SKM-1 treated with dmso at 0.1 percent for 144 hours (cell line): ENCODE results near the gene CHST8.
"Not testable (repeated sequence)": the region's sequence is repeated elsewhere in the genome, so short reads cannot be mapped to it uniquely, and the experiment has no call there.

Experiments used
- DNase-seq: peaks from one replicate; lab custom pipeline; 2025; ENCODE audit not compliant: unreplicated experiment; lab: John Stamatoyannopoulos, UW

The CHST8 gene

DNA sequence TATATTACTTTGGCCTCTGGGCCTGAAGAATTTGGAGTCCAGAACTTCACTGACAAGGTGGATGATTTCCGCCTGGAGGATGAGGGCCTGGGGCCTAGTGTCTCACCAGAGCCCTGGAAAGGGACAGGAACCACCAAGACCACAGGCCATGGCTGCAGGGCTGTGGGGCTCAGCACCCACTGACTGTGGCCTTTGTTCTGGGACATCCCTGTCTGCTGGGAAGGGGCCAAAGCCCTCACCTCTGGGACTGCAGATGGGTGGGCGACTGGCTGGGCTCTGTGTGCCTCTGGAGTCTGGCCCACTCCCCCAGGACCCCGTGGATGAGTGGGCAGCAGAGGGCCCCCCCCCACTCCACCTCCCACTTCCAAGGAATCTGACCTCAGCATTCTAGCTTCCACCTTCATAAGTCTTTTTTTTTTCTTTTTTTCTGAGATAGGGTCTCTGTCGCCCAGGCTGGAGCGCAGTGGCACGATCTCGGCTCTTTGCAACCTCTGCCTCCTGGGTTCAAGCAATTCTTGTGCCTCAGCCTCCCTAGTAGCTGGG lies 20.3 kb downstream of the CHST8 start:
- no peak for DNase-seq

DNA sequence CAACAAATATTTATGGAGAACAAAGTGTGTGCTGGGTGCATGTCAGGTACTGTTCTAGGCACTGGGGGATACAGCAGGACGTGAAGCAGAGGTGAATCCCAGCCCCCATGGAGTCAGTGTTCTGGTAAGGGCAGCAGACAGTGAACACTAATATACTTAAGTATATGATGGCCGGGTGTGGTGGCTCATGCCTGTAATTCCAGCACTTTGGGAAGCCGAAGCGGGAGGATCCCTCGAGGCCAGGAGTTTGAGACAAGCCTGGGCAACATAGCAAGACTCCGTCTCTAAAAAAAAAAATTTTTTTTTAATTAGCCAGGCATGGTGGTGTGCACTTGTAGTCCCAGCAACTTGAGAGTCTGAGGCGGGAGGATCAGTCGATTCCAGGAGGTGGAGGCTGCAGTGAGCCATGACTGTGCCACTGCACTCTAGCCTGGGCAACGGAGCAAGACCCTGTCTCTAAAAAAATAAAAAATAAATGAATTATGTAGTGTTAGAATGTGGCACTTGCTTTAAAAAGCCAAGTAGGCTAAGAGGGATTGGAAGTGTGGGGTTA lies 22.6 kb downstream of the CHST8 start:
- no peak for DNase-seq

DNA sequence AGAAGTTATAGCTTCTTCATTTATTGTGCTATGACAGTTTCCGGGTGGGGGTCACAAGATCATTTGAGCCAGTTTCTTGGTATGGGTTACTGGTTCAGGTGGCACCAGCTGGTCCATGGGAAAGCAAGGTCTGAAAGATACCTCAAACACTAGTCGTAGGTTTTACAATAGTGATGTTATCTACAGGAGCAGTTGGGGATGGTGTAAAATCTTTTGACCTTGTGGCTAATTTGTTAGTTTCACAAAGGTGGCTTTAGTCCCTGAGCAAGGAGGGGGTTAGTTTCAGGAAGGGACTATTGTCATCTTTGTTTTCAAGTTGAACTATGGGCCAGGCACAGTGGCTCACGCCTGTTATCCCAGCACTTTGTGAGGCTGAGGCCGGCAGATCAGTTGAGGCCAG lies 24.6 kb downstream of the CHST8 start:
- DNase-seq, result no peak

DNA sequence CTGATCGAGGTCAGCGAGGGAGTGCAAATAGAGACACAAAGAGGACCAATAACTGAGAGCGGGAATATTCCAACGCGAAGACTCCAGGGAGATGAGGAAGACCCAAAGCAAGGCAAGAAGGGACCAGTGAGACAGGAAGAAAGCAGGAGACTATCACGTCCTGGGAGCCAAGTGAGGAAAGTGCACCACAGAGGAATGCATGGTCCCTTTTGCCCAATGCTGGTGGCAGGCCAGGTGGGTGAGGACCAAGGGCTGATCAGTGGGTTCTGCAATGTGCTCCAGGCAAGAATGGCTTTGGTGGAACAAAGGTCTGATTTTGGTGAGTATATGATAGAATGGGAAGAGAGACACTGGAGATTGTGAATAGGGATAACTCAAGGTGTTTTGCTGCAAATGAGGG lies 25.4 kb downstream of the CHST8 start:
- no peak for DNase-seq

DNA sequence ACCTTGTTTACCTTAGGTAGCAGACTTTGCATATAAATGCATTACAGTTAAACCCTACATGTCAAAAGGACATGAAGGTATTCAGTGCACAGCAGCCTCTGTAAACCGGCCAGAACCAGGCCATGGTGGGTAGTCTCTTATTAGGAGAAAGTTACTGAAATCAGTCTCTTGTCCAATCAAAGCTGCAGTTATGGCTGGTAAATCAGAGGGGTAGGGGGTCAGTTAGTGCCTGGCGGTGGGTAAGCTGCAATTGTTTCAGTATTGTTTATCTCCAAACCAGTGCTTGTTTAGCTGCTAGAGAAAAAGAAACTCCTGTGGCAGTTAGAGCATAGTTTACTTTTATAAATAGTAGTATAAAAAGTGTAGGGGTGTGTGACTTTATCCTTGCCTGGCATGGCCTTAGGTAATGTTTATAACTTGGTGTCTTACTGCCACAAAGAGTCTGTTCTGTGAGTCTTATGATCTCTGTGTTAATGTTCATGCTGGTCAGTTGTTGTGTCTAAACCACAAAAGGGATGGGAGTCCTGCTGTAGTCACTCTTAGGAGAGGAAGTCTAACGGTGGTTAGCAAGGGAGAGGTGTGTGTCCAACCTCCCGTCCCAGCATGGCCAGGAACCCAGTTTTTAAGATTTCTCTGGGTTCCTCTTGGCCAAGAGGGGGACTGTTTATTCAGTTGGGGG lies 28.0 kb downstream of the CHST8 start:
- no peak for DNase-seq

DNA sequence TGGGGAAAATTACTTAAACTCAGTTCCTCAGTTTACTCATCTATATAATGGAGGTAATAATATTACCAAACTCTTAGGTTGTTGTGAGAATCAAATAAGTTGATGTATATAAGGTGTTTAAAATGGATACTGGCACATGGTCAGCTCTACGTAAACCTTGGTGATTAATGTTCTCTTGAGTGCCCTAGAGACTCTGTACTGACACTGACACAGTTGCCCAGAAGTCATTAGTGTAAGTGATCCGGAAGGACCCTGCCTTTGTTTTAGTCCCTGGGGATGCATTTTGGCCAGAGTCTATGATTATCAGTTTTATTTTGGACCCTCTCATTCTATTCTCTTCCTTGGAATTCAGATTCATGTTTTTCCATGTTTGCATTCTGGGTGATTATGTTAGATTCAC lies 31.9 kb downstream of the CHST8 start:
- DNase-seq, result no peak

DNA sequence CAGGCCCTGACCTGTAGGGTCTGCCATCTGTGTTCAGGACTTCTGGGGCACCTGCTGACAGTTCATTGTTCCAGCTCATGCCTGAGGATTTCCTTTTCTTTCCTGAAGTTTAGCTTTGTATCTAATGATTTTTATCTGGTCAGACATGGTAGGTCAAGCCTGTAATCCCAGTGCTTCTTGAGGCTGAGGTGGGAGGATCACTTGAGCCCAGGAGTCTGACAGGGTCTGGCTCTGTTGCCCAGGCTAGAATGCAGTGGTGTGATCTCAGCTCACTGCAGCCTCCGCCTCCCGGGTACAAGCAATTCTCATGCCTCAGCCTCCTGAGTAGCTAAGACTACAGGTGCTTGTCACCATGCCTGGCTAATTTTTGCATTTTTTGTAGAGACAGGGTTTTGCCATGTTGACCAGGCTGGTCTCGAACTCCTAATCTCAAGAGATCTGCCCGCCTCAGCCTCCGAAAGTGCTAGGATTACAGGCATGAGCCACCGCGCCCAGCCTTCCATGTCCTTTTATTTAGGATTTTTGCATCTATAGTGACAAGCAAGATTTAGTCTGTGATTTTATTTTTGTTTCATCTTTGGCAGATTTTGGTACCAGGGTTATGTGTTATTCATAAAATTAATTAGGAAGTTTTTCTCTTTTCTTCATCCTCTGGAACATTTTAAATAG lies 33.2 kb downstream of the CHST8 start:
- DNase-seq, result no peak

DNA sequence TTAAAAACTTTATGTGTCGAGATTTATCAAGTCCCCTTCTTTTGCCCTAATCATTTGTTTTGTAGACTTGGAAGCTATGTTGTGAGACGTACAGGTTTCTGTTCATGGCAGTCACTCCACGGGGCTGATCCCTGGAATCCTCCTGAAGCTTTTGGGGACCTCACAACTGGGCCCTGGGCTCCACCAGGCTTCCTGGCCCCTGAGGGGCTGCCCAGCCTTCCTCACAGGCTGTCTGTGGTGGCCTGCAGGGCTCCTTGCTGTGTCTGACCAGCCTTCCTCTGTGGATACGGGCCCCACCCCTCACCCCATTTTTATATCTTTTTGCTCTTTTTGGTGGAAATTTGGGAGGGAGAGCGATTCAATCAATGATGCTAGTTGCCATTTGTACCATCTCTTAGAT lies 38.1 kb downstream of the CHST8 start:
- DNase-seq, result no peak

DNA sequence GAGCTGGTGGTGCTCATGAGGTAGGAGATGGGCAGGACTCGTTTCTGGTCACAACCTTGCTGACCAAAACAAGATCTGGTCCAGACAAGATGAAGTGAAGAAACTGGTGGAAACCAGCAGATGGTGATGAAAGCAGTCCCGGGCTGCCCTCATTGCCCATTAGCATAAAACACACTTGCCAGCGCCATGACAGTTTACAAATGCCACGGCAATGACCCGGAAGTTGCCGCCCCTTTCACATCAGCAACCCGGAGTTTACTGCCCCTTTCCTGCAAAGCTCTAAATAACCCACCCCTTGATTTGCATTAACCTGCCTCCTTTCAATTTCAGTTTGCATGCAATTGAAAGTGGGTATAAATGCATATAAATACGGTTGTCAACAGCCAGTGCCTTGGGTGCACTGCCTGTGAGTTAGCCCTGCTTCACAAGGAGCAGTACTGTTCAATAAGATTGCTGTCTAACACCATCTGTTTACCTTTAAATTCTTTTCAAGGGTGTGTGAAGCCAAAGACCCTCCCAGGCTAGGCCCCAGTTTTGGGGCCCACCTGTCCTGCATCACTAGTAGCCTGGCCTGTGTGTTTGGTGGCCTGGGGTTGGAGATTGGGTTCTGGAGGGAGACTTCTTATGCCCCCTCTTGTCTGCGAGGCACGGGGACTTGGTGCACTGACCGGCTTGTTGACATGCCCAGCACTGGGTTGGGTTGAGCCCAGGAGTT lies 38.8 kb downstream of the CHST8 start:
- DNase-seq, result no peak

DNA sequence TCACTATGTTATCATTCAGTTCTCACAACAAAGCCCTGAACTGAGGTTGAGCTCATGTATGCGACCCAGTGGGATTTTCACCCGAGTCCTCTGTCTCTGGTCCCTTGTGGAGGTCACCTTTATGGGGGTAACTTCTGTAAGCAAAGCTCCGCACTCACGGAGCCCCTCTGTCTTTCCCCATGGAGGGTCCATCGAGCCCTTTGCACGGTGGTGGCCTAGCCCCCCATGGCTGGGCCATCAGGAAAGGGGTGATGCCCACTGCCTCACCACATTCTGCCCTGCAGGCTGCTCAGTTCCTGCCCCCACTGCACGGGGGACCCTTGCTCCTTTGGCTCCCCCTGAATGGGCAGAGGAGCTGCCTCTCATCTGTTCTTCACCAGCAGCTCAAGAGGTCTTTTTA lies 39.6 kb downstream of the CHST8 start:
- DNase-seq, result no peak

DNA sequence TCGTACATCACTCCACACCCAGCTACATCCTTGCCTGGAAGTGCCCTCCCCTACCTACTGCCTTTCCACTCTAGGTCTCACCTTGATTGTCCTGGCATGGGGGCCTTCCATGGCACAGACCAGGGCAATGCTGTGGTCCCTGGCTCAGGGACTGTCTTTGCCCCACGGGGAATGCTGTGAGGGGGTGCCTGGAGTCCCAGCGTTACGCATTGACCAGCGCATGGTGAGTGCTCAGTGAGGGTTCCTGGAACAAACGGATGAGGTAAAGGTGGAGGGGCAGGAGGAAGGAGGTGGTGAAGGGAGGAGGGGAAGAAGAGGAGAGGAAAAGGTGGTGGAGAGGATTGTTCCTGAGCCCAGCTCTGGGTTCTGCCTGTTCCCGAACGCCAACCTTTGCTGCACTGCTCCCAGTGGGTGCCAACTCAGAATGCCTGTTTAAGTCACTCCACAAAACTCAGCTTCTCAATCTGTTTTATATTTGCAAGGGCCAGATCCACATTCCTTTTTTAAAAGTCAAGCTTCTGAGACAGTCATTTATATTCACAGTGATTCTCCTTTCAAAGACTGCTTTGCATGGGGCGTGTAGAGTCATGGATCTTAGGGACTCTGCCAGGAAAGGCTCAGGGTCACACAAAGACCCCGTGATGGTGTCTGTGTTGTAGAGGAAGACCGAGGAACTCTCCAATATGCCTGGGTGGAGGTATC lies 40.8 kb downstream of the CHST8 start:
- no peak for DNase-seq

DNA sequence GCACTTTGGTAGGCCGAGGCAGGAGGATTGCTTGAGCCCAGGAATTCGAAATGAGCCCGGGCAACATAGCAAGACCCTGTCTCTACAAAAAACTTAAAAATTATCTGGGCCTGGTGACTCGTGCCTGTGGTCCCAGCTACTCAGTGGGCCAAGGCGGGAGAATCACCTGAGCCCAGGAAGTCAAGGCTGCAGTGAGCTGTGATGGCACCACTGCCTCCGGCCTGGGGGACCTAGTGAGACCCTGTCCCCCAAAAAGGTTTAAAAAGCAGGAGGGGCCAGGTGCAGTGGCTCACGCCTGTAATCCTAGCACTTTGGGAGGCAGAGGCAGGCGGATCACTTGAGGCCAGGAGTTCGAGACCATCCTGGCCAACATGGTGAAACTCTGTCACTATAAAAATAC lies 41.6 kb downstream of the CHST8 start:
- DNase-seq, result not testable (repeated sequence)

DNA sequence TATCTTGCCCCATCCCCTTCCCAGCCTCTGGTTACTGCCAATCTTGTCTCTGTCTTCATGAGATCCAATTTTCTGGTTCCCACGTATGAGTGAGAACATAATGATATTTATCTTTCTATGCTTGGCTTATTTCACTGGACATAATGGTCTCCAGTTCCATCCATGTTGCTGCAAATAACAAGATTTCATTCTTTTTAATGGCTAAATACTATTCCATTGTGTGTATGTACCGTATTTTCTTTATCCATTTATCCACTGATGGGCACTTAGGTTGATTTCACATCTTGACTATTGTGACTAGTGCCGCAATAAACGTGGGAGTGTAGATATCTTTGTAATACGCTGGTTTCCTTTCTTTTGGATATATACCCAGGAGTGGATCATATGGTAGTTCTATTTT lies 43.0 kb downstream of the CHST8 start:
- DNase-seq, result no peak

DNA sequence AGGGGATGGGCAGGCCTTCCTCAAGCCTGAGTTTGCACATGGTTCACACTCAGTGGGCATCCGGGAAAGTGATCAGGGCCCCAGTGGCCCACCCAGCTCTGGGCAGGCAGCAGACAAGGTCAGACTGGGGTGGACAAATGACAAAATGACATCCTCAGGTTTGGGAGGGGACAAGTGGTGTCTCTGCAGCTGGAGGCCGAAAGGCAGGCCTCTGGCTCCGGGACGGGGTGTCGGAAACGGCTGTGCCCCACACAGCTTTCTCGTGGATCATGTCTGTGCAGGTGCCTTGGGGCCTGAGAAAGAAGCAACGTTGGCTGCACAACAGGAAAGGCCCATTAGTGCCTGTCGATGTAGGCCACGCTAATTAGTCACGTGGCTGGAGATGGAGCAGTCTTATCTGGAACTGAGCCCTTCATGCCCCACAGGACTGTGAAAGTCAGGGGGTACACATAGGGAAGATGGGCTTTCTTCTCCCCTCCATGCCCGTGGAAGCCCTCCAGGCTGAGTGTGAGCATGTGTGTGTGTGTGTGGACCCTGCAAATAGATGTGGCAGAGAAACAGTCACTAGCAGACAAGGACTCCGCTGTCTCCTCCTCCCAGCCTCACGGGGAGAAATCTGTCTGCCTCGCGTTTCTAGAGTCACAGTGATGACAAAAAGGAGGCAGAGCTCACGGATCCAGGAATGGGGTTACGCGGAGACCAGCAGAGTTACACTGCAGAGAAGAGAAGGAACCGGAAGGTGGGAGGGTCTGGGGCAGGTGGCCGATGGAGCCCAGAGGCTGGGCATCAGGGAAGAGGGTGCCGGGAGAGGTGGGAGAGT lies 44.2 kb downstream of the CHST8 start:
- DNase-seq, result no peak

DNA sequence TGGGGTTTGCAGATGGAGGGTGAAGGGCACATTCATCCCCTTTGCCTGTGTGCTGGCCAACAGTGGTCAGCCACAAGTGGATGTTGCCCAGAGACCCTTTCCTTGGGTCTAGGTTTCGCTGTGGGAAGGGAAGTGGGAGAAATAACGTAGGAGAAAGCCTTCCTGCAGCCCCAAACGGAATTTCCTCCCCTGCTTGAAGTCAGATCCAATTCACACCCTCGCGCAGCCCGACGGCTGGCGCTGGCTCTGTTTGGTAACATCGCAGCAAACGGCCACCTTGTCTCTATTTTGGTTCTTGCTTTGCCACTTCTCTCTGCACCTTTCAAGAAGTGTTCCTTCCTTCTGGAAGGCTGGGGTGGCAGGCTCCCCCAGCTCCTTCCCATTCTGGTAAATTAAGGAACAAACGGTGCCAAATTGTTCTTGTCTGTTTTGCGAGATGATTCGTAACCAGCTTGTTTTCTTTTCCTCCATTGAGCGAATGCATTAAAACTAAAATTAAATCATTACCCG lies 45.4 kb downstream of the CHST8 start:
- DNase-seq, result no peak

DNA sequence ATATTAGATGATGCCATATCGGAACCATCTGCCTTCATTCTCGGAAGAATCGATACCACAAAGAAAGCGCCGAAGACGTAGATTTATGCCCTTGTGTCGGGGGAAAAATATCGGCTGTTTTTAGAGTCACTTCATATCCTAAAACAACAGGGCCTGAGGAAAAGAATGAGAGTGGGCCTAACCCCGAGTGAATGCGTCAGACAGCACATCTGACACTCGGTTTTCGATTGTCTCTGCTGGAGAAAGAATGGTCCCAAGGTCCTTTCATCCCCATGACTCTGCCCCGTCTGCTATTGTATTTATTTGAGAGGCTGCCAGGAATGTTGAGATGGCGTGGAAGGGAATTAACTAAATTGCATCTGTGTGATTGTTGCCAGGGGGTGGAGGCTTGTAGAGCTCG lies 46.1 kb downstream of the CHST8 start:
- DNase-seq, result no peak

DNA sequence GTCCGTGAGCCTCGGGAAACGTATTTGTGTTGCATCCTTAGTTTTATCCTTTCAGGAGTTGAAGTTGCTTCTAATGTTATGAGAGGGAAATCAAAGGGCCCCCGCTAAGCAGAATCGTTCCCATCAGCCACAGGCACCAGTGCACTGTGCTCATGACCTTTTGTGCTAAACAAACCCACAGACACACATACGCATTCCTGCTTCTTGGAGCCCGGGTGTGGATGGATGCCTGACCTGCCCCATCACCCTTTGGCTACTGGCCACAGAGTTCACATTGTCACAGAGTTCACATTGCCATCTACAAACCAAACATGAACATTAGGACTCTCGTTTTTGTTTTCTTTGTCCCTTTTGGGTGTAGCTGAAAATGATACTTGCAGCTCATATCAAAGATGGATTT lies 47.2 kb downstream of the CHST8 start:
- DNase-seq, result no peak

DNA sequence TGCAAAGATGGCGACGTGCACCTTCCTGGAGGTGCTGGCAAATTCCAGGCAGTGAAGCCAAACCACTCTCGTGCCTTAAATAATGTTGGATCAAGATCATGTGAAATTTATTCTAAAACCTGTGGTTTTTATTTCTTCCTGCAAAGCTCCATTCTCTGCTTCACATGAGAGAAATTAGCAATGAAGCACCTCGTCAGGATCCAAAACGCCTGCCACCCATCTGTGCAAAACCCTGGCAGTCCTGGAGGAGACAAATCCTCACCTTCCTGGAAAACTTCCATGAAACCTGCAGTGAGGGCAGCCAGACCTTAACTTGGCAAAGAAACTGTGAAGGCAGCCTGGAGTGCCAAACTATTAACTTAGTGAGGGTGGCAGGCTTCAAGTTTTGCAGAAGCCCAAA lies 47.6 kb downstream of the CHST8 start:
- DNase-seq, result no peak

DNA sequence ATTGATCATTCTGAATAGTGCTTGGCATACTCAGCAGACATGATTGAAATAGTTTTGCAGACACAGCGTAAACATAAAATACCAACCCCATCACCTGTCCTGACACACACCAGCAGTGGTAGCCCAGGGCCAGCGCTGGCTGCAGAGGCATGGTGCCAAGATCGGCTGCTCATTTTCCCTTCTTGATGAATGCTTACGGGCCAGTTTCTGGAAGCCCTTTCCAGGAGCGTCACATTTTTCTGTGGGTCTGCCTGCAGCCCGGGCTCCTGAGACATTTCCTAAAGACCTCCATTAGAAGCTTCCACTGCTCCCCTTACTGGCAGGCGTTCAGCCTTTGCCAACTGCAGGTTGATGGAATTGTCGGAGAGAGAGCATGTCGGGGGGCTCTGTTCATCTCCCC lies 48.6 kb downstream of the CHST8 start:
- DNase-seq, result no peak

DNA sequence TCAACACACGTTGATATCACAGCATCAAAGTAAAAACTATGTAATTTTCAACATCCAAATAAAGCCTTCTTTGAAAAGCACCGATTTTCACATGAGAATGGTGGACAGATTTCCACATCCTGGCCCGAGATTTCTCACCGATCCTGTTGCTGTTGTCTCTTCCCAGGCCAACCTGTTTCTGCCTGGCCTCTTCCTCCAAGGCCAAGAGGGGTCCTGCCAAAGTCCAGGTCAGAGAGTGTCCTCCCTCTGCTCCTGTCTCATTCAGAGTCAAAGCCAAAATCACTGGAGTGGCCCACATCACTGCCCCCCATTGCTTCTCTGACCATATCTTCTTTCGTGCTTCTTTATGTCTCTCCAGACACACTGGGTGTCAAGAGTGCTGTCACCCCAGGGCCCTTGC lies 49.5 kb downstream of the CHST8 start:
- DNase-seq, result no peak
